Right lung (tissue), 5 donors: ENCODE measurements around the gene RNF227. TPM values are rescaled to one million over a fixed set of nuclear protein-coding genes. Genes with fewer than 3 reads are reported as not detected.
"Not testable (repeated sequence)": the region's sequence is repeated elsewhere in the genome, so short reads cannot be mapped to it uniquely, and the experiment has no call there.

Source experiments
- DNase-seq, 2 donors: peaks; one replicate each; pipeline ENCODE4 v3.0.0-alpha.2; 2013
- polyA plus RNA-seq, 5 donors: library from polyadenylated mRNA; unstranded; fragments of 120-200 nt; gene quantifications; one replicate each; pipeline versions ENCODE4 v1.2.1 to v1.2.3, GENCODE V29; 2013; ENCODE audit warnings: inconsistent platforms in 1 of 5, low replicate concordance in 1 of 5; ENCODE audit not compliant: insufficient read length in 5 of 5, insufficient read depth in 1 of 5

RNF227 gene
- polyA plus RNA-seq, 5 donors: 2.2 to 3.4 (median 3.0) TPM

DNA sequence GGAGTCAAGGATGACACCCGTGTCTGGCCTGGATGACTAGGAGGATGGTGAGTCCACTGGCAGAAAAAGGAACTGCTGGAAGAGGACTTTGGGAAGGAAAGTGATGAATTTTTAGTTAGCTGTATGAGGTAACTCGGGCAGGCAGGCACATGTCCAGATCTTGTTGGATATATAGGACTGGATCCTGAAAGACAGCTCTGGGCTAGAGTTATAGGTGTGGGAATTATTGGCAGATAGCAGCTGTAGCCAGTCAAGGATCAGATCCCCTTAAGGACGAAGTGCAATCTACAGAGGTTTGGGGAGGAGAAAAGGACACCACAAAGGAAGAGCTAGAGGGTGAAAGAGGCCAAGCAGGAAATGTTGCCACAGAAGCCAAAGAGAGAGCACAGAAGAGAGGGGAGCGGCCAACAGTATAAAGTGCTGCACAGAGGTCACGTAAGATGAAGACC, 48.2 kb downstream of the RNF227 start:
- DNase-seq: no peak

DNA sequence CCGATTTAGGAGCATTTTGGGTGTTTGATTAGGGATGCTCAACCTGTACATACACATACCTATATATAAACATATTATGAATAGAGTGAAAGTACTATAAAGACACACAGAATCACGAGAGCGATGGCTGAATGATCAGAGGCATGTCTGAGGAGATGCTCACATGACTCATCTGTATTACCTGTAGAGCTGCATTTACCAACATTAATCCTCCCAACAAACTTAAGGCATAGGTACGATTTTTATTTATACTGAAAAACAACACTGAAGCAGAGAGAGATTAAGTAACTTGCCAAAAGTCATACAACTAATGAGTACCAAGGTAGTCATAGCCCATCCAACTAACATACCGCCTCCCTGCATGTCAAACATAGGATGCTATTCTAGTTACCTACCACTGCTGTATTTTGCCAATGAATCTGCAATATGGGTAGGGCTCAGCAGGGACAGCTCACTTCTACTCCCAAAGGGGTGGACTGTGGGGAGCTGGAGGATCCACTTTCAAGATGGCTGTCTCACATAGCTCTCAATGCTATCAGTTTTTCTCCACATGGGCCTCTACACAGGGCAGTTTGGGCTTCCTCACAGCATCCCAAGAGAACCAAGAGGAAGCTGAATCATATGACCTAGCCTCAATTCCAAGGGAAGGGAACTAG, 51.0 kb downstream of the RNF227 start:
- no peak for DNase-seq

- DNase-seq: not testable (repeated sequence)
These were observed 51.7 kb downstream of the RNF227 start for GRCh38 chr17:7864384-7864783.

Other genes with a start within 250 kb of the RNF227 start
- gene TP53, start 228.8 kb downstream of the RNF227 start, polyA plus RNA-seq: 10 to 100 TPM; 68.9 to 88.2 (median 78.4) TPM
- 10 to 100 TPM; 10.3 to 17.5 (median 13.3) TPM for gene WRAP53, start 227.8 kb downstream of the RNF227 start, polyA plus RNA-seq
- 10 to 100 TPM; 28.2 to 37.8 (median 32.1) TPM for gene EFNB3, start 211.1 kb downstream of the RNF227 start, polyA plus RNA-seq
- 1 to 10 TPM; 1.1 to 3.8 (median 2.1) TPM for gene DNAH2, start 198.5 kb downstream of the RNF227 start, polyA plus RNA-seq
- gene KDM6B, start 82.1 kb downstream of the RNF227 start, polyA plus RNA-seq: 10 to 100 TPM; 15.1 to 28.6 (median 25.7) TPM
- gene TMEM88, start 61.2 kb downstream of the RNF227 start, polyA plus RNA-seq: 10 to 100 TPM; 12.5 to 23.6 (median 16.0) TPM
- gene NAA38, start 58.7 kb downstream of the RNF227 start, polyA plus RNA-seq: 100 to 1,000 TPM in 1 of 5 donors, 10 to 100 TPM in 4; 58.2 to 121 (median 71.0) TPM
- gene CYB5D1, start 58.3 kb downstream of the RNF227 start, polyA plus RNA-seq: 10 to 100 TPM; 18.7 to 22.7 (median 19.6) TPM
- 100 to 1,000 TPM; 177 to 239 (median 196) TPM for gene CHD3, start 27.5 kb downstream of the RNF227 start, polyA plus RNA-seq
- 10 to 100 TPM in 3 of 5 donors, 1 to 10 TPM in 2; 8.7 to 12.1 (median 10.3) TPM for gene KCNAB3, start 13.6 kb upstream of the RNF227 start, polyA plus RNA-seq
- gene TRAPPC1, start 15.7 kb upstream of the RNF227 start, polyA plus RNA-seq: 100 to 1,000 TPM; 111 to 164 (median 138) TPM
- gene CNTROB, start 15.9 kb upstream of the RNF227 start, polyA plus RNA-seq: 10 to 100 TPM; 67.3 to 82.5 (median 74.7) TPM
- gene GUCY2D, start 86.3 kb upstream of the RNF227 start, polyA plus RNA-seq: under 1 TPM in 3 of 5 donors, not detected in 2; 0.12 to 0.33 (median 0.27) TPM
- gene ALOX15B, start 122.8 kb upstream of the RNF227 start, polyA plus RNA-seq: under 1 TPM; 0.20 to 0.51 (median 0.45) TPM
- gene ALOX12B, start 171.4 kb upstream of the RNF227 start, polyA plus RNA-seq: under 1 TPM in 1 of 5 donors, not detected in 4; 0.06 TPM
- gene ALOXE3, start 202.2 kb upstream of the RNF227 start, polyA plus RNA-seq: not detected
- gene HES7, start 207.8 kb upstream of the RNF227 start, polyA plus RNA-seq: under 1 TPM in 1 of 5 donors, not detected in 4; 0.22 TPM
- 10 to 100 TPM; 23.0 to 61.4 (median 37.7) TPM for gene PER1, start 236.1 kb upstream of the RNF227 start, polyA plus RNA-seq
- gene VAMP2, start 246.7 kb upstream of the RNF227 start, polyA plus RNA-seq: 100 to 1,000 TPM in 3 of 5 donors, 10 to 100 TPM in 2; 82.8 to 114 (median 104) TPM